Esophagus muscularis mucosa (tissue), 4 donors: Measurements from ENCODE around the gene C9orf85. TPM values are rescaled to one million over a fixed set of nuclear protein-coding genes. Genes with fewer than 3 reads are reported as not detected.

ENCODE experiments used
- DNase-seq: peaks from one replicate; pipeline ENCODE4 v3.0.0-alpha.2; 2017; ENCODE audit errors: extremely low spot score
- H3K27ac ChIP-seq, 4 donors: fragments of 200-600 bp; sonication (generic); replicated peaks in 1 of 4; 1 replicate in 3 of 4; 2 replicates in 1 of 4; pipeline ENCODE4 v1.5.1; 2016 to 2019; ENCODE audit warnings: mild to moderate bottlenecking in 1 of 4
- H3K27me3 ChIP-seq, 4 donors: fragments of 200-600 bp; sonication (generic); one replicate each; pipeline versions ENCODE4 v1.5.1 to v1.6.0; 2016 to 2019
- H3K36me3 ChIP-seq, 4 donors: fragments of 200-600 bp; sonication (generic); one replicate each; pipeline ENCODE4 v1.5.1; 2016 to 2019
- H3K4me1 ChIP-seq, 4 donors: fragments of 200-600 bp; sonication (generic); one replicate each; pipeline ENCODE4 v1.5.1; 2016 to 2019
- H3K4me3 ChIP-seq, 4 donors: fragments of 200-600 bp; sonication (generic); 1 replicate in 2 of 4; 2 replicates in 2 of 4; pipeline ENCODE4 v1.5.1; 2016 to 2019; ENCODE audit warnings: mild to moderate bottlenecking in 4 of 4, moderate library complexity in 1 of 4
- H3K9me3 ChIP-seq, 4 donors: fragments of 200-600 bp; sonication (generic); 1 replicate in 3 of 4; 2 replicates in 1 of 4; pipeline ENCODE4 v1.5.1; 2016 to 2019
- EP300 ChIP-seq: sonication (generic); formaldehyde crosslinking; IDR thresholded peaks from one replicate; pipeline ENCODE4 v1.6.1; 2017; ENCODE audit warnings: antibody characterized with exemption
- POLR2A ChIP-seq: fragments of 450-650 bp; IDR thresholded peaks from one replicate; pipeline ENCODE4 v1.6.1; 2017; ENCODE audit warnings: antibody characterized with exemption, moderate library complexity, mild to moderate bottlenecking, low read depth
- POLR2AphosphoS5 ChIP-seq, 2 donors: sonication (generic); formaldehyde crosslinking; IDR thresholded peaks; one replicate each; pipeline ENCODE4 v1.6.1; 2017; ENCODE audit warnings: antibody characterized with exemption in 2 of 2
- WGBS: methylation state at CpG from one replicate; pipeline ENCODE4 v1.1.5; 2018; 5-methylcytosine and 5-hydroxymethylcytosine counted together
- intact Hi-C: fragments of 100-400 bp; cut with DNase I; formaldehyde crosslinking; loops from one replicate; pipeline ENCODE4 v1.15.1; 2023
- small RNA-seq, 3 donors: library from RNA; depleted of rRNA; stranded (forward); fragments of <200 nt; gene quantifications; one replicate each; pipeline ENCODE3, GENCODE V24; 2016
- total RNA-seq, 4 donors: library from RNA; depleted of rRNA; stranded (reverse); fragments of >200 nt; gene quantifications; one replicate each; pipeline versions ENCODE4 v1.1.0 to v1.2.1, GENCODE V29; 2016

C9orf85 gene
- total RNA-seq, 4 donors from 2014 or later: 5.8 to 12.3 (median 8.5) TPM

DNA sequence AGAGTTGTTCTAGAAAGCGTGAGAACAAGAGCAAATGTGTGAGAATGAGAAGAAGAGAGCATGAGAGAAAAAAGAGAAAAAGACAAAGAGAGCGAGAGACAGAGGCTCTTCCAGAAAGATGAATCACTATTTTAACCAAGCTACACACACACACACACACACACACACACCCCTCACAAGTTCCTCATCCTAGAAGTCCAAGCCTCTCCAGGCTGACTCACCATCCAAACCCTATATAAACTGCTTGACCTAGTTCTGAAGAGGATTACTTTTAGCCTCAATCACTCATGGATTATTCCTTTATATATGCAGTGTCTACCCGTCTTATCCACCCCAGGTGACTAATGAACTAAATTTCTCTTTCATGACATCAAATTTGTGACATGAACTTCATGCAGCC, 111.4 kb downstream of the C9orf85 start:
- intact Hi-C loops: loop anchor here (10.0 kb wide), 1 partner anchor 738 kb away; no protein-coding TSS in a partner anchor
- Histone ChIP-seq H3K4me3 (no peak overlapping the region), H3K9me3 (no peaks in the 10 kb centered on the region), H3K27ac (no peak overlapping the region), H3K27me3 (no peaks in the 10 kb centered on the region), H3K4me1 (no peaks in the 10 kb centered on the region), H3K36me3 (no peaks in the 10 kb centered on the region)
- DNase-seq: no peak
- TF ChIP-seq POLR2AphosphoS5 (IDR thresholded peaks at IDR 0.05) (no peak), EP300 (no peak), POLR2A (no peak)
- 64% methylated on average over 3 of the region's 3 CpGs for WGBS

Small RNAs within 50 kb of the gene (small RNA-seq; reads per million reads assigned to genes)
- gene HSPB1P1 (0 reads per million in 3 donors), gene RF00019 (0 reads per million in 3 donors)

Other genes starting within 250 kb of the C9orf85 start
- 100 to 1,000 TPM in 1 of 4 donors, 10 to 100 TPM in 3; 18.5 to 144 (median 26.8) TPM for gene CEMIP2, start 143.1 kb upstream of the C9orf85 start, total RNA-seq
- gene ABHD17B, start 446 bp upstream of the C9orf85 start, total RNA-seq: 10 to 100 TPM; 10.4 to 20.4 (median 16.4) TPM
- not detected for gene C9orf57, start 149.0 kb downstream of the C9orf85 start, total RNA-seq
- not detected for gene GDA, start 237.8 kb downstream of the C9orf85 start, total RNA-seq